DOHH2 (cell line): ENCODE data around the gene MYO1H.

ENCODE experiments used
- H3F3A ChIP-seq: fragments of 200-600 bp; sonication (generic), shearing (Covaris generic); 2 replicates; pipeline ENCODE4 v1.6.0; 2016; ENCODE audit warnings: antibody characterized with exemption, mild to moderate bottlenecking; ENCODE audit not compliant: control insufficient read depth, insufficient read depth
- H3K27ac ChIP-seq: fragments of 200-600 bp; sonication (generic); 2 replicates; pipeline ENCODE4 v1.5.1; 2014; ENCODE audit warnings: low read depth, mild to moderate bottlenecking, low read length, moderate library complexity
- H3K27me3 ChIP-seq: fragments of 200-600 bp; sonication (generic); 2 replicates; pipeline ENCODE4 v1.6.1; 2014; ENCODE audit warnings: mild to moderate bottlenecking, low read length, mixed read lengths; ENCODE audit not compliant: control insufficient read depth
- H3K36me3 ChIP-seq: fragments of 200-600 bp; sonication (generic); 2 replicates; pipeline ENCODE4 v1.6.1; 2014; ENCODE audit warnings: mild to moderate bottlenecking, low read length, moderate library complexity, mixed read lengths; ENCODE audit not compliant: control insufficient read depth
- H3K4me1 ChIP-seq: fragments of 200-600 bp; sonication (generic); 2 replicates; pipeline ENCODE4 v1.6.1; 2014; ENCODE audit warnings: mild to moderate bottlenecking, low read length, mixed read lengths; ENCODE audit not compliant: control insufficient read depth
- H3K4me2 ChIP-seq: fragments of 200-600 bp; sonication (generic); 2 replicates; pipeline ENCODE4 v1.6.0; 2014; ENCODE audit warnings: mild to moderate bottlenecking, low read length, moderate library complexity
- H3K4me3 ChIP-seq: fragments of 200-600 bp; sonication (generic); 2 replicates; pipeline ENCODE4 v1.5.1; 2014; ENCODE audit warnings: mild to moderate bottlenecking, low read length, mixed read lengths
- H3K79me2 ChIP-seq: fragments of 200-600 bp; sonication (generic); 2 replicates; pipeline ENCODE4 v1.6.1; 2014; ENCODE audit warnings: mild to moderate bottlenecking, low read length, mixed read lengths; ENCODE audit not compliant: control insufficient read depth
- H3K9me2 ChIP-seq: fragments of 200-600 bp; sonication (generic); replicated peaks from 2 replicates; pipeline ENCODE4 v1.6.1; 2014; ENCODE audit warnings: mild to moderate bottlenecking, low read length, mixed read lengths; ENCODE audit not compliant: control insufficient read depth
- H3K9me3 ChIP-seq: fragments of 200-600 bp; sonication (generic); 2 replicates; pipeline ENCODE4 v1.6.1; 2014; ENCODE audit warnings: antibody characterized with exemption, low read length, mixed read lengths; ENCODE audit not compliant: control insufficient read depth, insufficient read depth
- H4K20me1 ChIP-seq: fragments of 200-600 bp; sonication (generic); 2 replicates; pipeline ENCODE4 v1.6.0; 2014; ENCODE audit warnings: low read depth, mild to moderate bottlenecking, antibody characterized with exemption, low read length, moderate library complexity; ENCODE audit not compliant: control insufficient read depth, insufficient read depth
- CTCF ChIP-seq: fragments of 200-600 bp; sonication (generic); IDR thresholded peaks from one replicate; pipeline ENCODE4 v1.5.1; 2014; ENCODE audit warnings: antibody characterized with exemption, mild to moderate bottlenecking, low read depth, low read length; ENCODE audit not compliant: poor library complexity, severe bottlenecking
- EZH2phosphoT487 ChIP-seq: fragments of 200-600 bp; sonication (generic); IDR thresholded peaks from 2 replicates; pipeline ENCODE4 v1.6.1; 2017; ENCODE audit warnings: borderline replicate concordance, mild to moderate bottlenecking, antibody characterized with exemption, low read length, moderate library complexity, mixed read lengths

Gene MYO1H

GRCh38 chr12:109432431-109432830 lies 84.7 kb downstream of the MYO1H start:
- no peaks in the 10 kb centered on the region for H4K20me1 ChIP-seq
- TF ChIP-seq EZH2phosphoT487 (no peak), CTCF (no peak)
- H3K79me2 ChIP-seq: no peaks in the 10 kb centered on the region
- H3K9me2 ChIP-seq: no peaks in the 10 kb centered on the region
- H3K9me3 ChIP-seq: no peaks in the 10 kb centered on the region
- no peaks in the 10 kb centered on the region for H3K27me3 ChIP-seq
- peaks cover 6% of the 10 kb centered on the region for H3K4me1 ChIP-seq
- peak overlapping the region; percentile 54 for H3K4me2 ChIP-seq
- no peak overlapping the region for H3K4me3 ChIP-seq
- H3K36me3 ChIP-seq: no peaks in the 10 kb centered on the region
- H3K27ac ChIP-seq: no peak overlapping the region
- no peaks in the 10 kb centered on the region for H3F3A ChIP-seq

- H3K9me3 ChIP-seq: no peaks in the 10 kb centered on the region
- H3K4me1 ChIP-seq: peaks cover 6% of the 10 kb centered on the region
- no peaks in the 10 kb centered on the region for H3K79me2 ChIP-seq
- TF ChIP-seq EZH2phosphoT487 (no peak), CTCF (peak; percentile 97)
- no peaks in the 10 kb centered on the region for H3F3A ChIP-seq
- H3K36me3 ChIP-seq: no peaks in the 10 kb centered on the region
- H3K27ac ChIP-seq: no peak overlapping the region
- H3K4me2 ChIP-seq: peak overlapping the region; percentile 54
- H3K9me2 ChIP-seq: no peaks in the 10 kb centered on the region
- H3K4me3 ChIP-seq: peak overlapping the region; percentile 38; the same call in 1 of the 2 replicates
- no peaks in the 10 kb centered on the region for H3K27me3 ChIP-seq
- no peaks in the 10 kb centered on the region for H4K20me1 ChIP-seq
Observed at GRCh38 chr12:109432842-109433304, 85.2 kb downstream of the MYO1H start.

GRCh38 chr12:109433618-109434017 lies 85.9 kb downstream of the MYO1H start:
- Histone ChIP-seq H3K4me2 (no peak overlapping the region), H3K27me3 (no peaks in the 10 kb centered on the region), H4K20me1 (no peaks in the 10 kb centered on the region), H3K9me2 (no peaks in the 10 kb centered on the region), H3K79me2 (no peaks in the 10 kb centered on the region), H3K4me1 (peaks cover 6% of the 10 kb centered on the region), H3K9me3 (no peaks in the 10 kb centered on the region), H3K36me3 (no peaks in the 10 kb centered on the region), H3K27ac (no peak overlapping the region), H3F3A (no peaks in the 10 kb centered on the region), H3K4me3 (no peak overlapping the region)
- TF ChIP-seq EZH2phosphoT487: no peak
- TF ChIP-seq CTCF: peak; percentile 29
